RWPE1 (cell line): ENCODE measurements around the gene WSB1.
A peak's percentile ranks its signal among the peaks of the same experiment; 100 is the strongest.

Experiments used
- CTCF ChIA-PET: fragments of 350-600 bp; sonication (Branson Sonifier 250); formaldehyde crosslinking; extraction: SDS; loops from one replicate; lab custom pipeline; 2021; lab: Yijun Ruan, JAX
- POLR2A ChIA-PET: fragments of 400-600 bp; formaldehyde crosslinking; extraction: SDS; loops from one replicate; lab custom pipeline; 2020; ENCODE audit warnings: antibody characterized with exemption; ENCODE audit not compliant: low non-redundant PET; lab: Yijun Ruan, JAX
- DNase-seq: peaks from one replicate; pipeline ENCODE4 v3.0.0; 2012; ENCODE audit warnings: low spot score
- H3K27ac ChIP-seq: fragments of 450-650 bp; 2 replicates; pipeline ENCODE4 v1.5.1; 2017
- CTCF ChIP-seq: fragments of 450-650 bp; conservative IDR thresholded peaks from 2 replicates; pipeline ENCODE4 v1.5.1; 2017; ENCODE audit warnings: low read depth, mild to moderate bottlenecking

WSB1 gene

GRCh38 chr17:27352448-27353032 lies 58.6 kb downstream of the WSB1 start:
- POLR2A ChIA-PET, result no interaction called here
- H3K27ac ChIP-seq, result peak overlapping the region; percentile 85
- no peak for DNase-seq
- TF ChIP-seq CTCF, result no peak
- CTCF ChIA-PET, result no interaction called here

DNA sequence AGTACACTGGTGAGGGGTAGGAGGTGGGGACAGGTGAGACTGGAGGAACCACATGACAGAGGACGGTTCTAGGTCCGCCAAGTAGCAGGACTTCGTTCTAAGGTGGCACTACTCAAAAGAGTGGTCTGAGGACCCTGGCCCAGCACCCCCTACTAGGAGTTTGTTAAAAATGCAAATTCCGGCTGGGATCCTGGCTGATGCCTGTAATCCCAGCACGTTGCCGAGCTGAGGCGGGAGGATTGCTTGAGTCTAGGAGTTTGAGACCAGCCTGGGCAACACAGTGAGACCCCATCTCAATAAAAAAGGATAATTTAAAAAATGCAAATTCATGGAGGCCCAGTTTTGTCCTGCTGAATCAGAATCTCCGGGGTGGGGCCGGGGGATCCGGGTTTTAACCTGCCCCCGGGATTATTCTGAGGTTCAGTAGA lies 59.1 kb downstream of the WSB1 start:
- TF ChIP-seq CTCF, result no peak
- ChIA-PET POLR2A (no interaction called here), CTCF (interaction anchor here (1.4 kb wide), 2 partner anchors 23 to 31 kb away, joined by 3 read pairs; no protein-coding TSS in a partner anchor)
- DNase-seq, result no peak
- H3K27ac ChIP-seq, result peak overlapping the region; percentile 85

DNA sequence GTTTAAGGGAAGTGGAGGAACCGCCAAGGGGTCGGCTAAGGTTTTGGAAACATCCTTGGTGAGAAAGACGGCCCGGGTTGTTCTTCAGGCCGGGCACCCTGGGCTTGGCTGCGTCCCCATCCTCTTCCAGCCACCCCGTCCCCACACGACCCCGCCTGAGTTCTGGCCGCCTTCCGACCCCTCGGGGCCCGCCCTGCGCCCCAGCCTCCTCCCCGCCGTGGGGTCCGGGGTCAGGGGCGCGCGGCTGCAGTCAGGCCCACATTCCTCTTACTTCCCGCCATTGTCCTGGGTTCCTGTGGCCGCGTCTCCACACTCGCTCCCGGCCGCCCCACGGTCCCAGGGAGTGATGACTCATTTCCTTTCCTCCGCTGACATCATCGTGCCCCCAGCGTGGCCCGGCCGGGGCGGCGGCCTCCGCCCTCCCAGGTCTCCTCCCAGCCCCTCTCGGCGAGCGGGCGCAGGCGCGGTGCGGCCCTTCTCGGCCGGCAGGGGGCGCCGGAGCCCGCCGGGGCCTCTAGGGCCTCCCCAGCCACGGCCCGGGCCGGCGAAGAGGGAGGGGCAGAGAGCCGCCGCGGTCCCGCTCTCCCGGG lies 59.6 kb downstream of the WSB1 start:
- peak overlapping the region; percentile 85 for H3K27ac ChIP-seq
- TF ChIP-seq CTCF, result peak; percentile 97
- DNase-seq, result peak; percentile 96
- ChIA-PET CTCF (interaction anchor here (0.6 to 2.0 kb wide), 13 partner anchors 9 to 248 kb away, joined by 3 to 11 read pairs (median 3); no protein-coding TSS in a partner anchor), POLR2A (interaction anchor here (0.6 to 1.0 kb wide), 2 partner anchors 28 to 124 kb away, joined by 3 to 4 read pairs; no protein-coding TSS in a partner anchor)

DNA sequence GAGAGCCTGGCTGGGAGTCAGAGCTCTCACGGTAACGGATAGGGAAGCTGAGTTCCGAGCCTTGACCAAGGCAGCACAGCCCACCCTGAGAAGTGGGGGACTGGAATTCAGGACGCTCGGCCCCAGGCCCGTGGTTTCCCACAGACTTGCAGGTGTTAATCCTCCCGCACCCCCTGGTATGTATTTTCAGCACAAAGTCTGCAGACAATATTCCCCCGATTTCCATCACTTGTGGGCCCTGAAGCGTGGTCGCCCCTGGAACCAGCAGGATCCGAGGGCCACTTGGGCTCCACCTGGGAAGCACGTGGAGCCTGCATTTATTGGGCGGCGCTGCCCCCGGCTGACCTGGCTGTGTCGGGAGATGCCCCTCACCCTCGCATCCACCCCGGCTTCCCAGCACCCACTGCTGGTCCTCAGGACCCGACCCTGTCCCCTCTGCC lies 60.2 kb downstream of the WSB1 start:
- ChIA-PET CTCF (interaction anchor here (0.6 to 2.0 kb wide), 13 partner anchors 8 to 247 kb away, joined by 3 to 11 read pairs (median 3); no protein-coding TSS in a partner anchor), POLR2A (interaction anchor here (0.6 to 1.0 kb wide), 2 partner anchors 28 to 124 kb away, joined by 3 to 4 read pairs; no protein-coding TSS in a partner anchor)
- peak; percentile 72 for TF ChIP-seq CTCF
- DNase-seq, result no peak
- H3K27ac ChIP-seq, result peak overlapping the region; percentile 85

GRCh38 chr17:27354491-27355081 lies 60.7 kb downstream of the WSB1 start:
- DNase-seq, result no peak
- POLR2A ChIA-PET, result interaction anchor here (1.0 kb wide), 1 partner anchor 27 kb away, joined by 3 read pairs; no protein-coding TSS in a partner anchor
- TF ChIP-seq CTCF, result no peak
- peak overlapping the region; percentile 85 for H3K27ac ChIP-seq
- CTCF ChIA-PET, result interaction anchor here (0.6 to 2.0 kb wide), 13 partner anchors 11 to 247 kb away, joined by 3 to 11 read pairs (median 3); no protein-coding TSS in a partner anchor

DNA sequence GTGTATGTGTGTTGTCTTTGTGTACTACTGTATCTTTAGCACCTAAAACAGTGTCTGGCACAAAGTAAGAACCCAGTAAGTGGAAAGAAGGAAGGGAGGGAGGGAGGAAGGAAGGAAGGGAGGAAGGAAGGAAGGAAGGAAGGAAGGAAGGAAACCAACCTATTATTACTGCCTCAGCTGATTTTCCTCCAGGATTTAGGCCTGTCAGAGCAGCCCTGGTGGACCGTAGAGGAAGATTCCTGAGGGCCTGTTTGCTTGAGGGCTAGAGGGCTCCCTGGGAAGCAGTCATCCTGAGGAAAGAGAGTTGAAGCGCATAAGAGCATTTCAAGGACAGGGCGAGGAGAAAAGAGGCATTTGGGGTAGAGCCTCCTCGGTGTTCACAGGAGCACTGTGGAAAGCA lies 61.5 kb downstream of the WSB1 start:
- no peak for DNase-seq
- TF ChIP-seq CTCF, result no peak
- H3K27ac ChIP-seq, result no peak overlapping the region
- ChIA-PET CTCF (interaction anchor here (0.7 to 2.0 kb wide), 4 partner anchors 10 to 246 kb away, joined by 3 to 8 read pairs (median 3); no protein-coding TSS in a partner anchor), POLR2A (no interaction called here)
